GM12875 (cell line): Measurements from ENCODE around the gene VSIR.

Experiments
- H3K4me3 ChIP-seq: one replicate; pipeline ENCODE4 v1.5.1; 2011; ENCODE audit warnings: low read depth, low read length, control low read depth
- CTCF ChIP-seq: IDR thresholded peaks from 2 replicates; pipeline ENCODE4 v1.5.1; 2011; ENCODE audit warnings: low read depth, mild to moderate bottlenecking, control low read depth, inconsistent platforms, low read length, moderate library complexity, borderline replicate concordance; ENCODE audit not compliant: insufficient read depth

VSIR gene

GRCh38 chr10:71766717-71767419, 6.5 kb downstream of the VSIR start:
- no peak overlapping the region for H3K4me3 ChIP-seq
- TF ChIP-seq CTCF, result no peak

- TF ChIP-seq CTCF, result no peak
- no peak overlapping the region for H3K4me3 ChIP-seq
Observed at GRCh38 chr10:71765906-71766716, 7.2 kb downstream of the VSIR start.

GRCh38 chr10:71765176-71765904, 8.0 kb downstream of the VSIR start:
- no peak for TF ChIP-seq CTCF

GRCh38 chr10:71763352-71764127, 9.8 kb downstream of the VSIR start:
- no peak overlapping the region for H3K4me3 ChIP-seq
- TF ChIP-seq CTCF, result no peak

More at GRCh38 chr10:71765176-71765904, 8.0 kb downstream of the VSIR start:
- H3K4me3 ChIP-seq, result no peak overlapping the region

GRCh38 chr10:71762324-71762723, 11.0 kb downstream of the VSIR start:
- no peak for TF ChIP-seq CTCF
- H3K4me3 ChIP-seq, result no peak overlapping the region

GRCh38 chr10:71761541-71762113, 11.7 kb downstream of the VSIR start:
- H3K4me3 ChIP-seq, result no peak overlapping the region
- TF ChIP-seq CTCF, result peak; percentile 28; the same call in 1 of the 2 replicates
